ENCODE data around the gene SIRPG.

The SIRPG gene

GRCh38 chr20:1595333-1595732, 62.2 kb downstream of the SIRPG start:
- DNase-seq (ENCODE audit: low spot score) = no peak

- DNase-seq (ENCODE audit: low spot score) = no peak
These were observed 68.8 kb downstream of the SIRPG start for GRCh38 chr20:1588533-1589460.

GRCh38 chr20:1587781-1588532, 69.6 kb downstream of the SIRPG start:
- no peak for DNase-seq (ENCODE audit: low spot score)

- DNase-seq (ENCODE audit: low spot score) = no peak
These were observed 78.1 kb downstream of the SIRPG start for GRCh38 chr20:1579488-1579887.

Measured in GM03348 (cell line).